Esophagus squamous epithelium (tissue), 5 donors: ENCODE results near the gene CD164L2. TPM values are rescaled to one million over a fixed set of nuclear protein-coding genes. Genes with fewer than 3 reads are reported as not detected.

Source experiments
- DNase-seq: peaks from one replicate; lab custom pipeline; 2025; lab: John Stamatoyannopoulos, UW
- H3K27ac ChIP-seq, 4 donors: fragments of 200-600 bp; sonication (generic); one replicate each; pipeline ENCODE4 v1.5.1; 2016 to 2019; ENCODE audit warnings: mild to moderate bottlenecking in 1 of 4
- H3K27me3 ChIP-seq, 4 donors: fragments of 200-600 bp; sonication (generic); 1 replicate in 3 of 4; 2 replicates in 1 of 4; pipeline versions ENCODE4 v1.5.1 to v1.6.0; 2017 to 2021; ENCODE audit warnings: antibody characterized with exemption in 1 of 4
- H3K36me3 ChIP-seq, 3 donors: fragments of 200-600 bp; sonication (generic); one replicate each; pipeline ENCODE4 v1.5.1; 2016 to 2019
- H3K4me1 ChIP-seq, 3 donors: fragments of 200-600 bp; sonication (generic); one replicate each; pipeline ENCODE4 v1.5.1; 2017 to 2019
- H3K4me3 ChIP-seq, 4 donors: fragments of 200-600 bp; sonication (generic); 1 replicate in 3 of 4; 2 replicates in 1 of 4; pipeline ENCODE4 v1.5.1; 2016 to 2019; ENCODE audit warnings: mild to moderate bottlenecking in 2 of 4, moderate library complexity in 1 of 4
- H3K9me3 ChIP-seq, 3 donors: fragments of 200-600 bp; sonication (generic); one replicate each; pipeline ENCODE4 v1.5.1; 2016 to 2019
- CTCF ChIP-seq, 6 experiments: fragments of 450-650 bp in 4 of 6; fragments of 200-600 bp in 2 of 6; sonication (generic) in 2 of 6; IDR thresholded peaks; one replicate each; pipeline ENCODE4 v1.5.1; 2016 to 2019; ENCODE audit warnings: antibody characterized with exemption in 6 of 6, mild to moderate bottlenecking in 4 of 6, moderate library complexity in 4 of 6
- POLR2A ChIP-seq, 4 donors: fragments of 450-650 bp; IDR thresholded peaks; one replicate each; pipeline ENCODE4 v1.6.1; 2017; ENCODE audit warnings: antibody characterized with exemption in 4 of 4, mild to moderate bottlenecking in 4 of 4, moderate library complexity in 3 of 4
- WGBS, 2 donors: methylation state at CpG; one replicate each; pipeline ENCODE4 v1.1.5; 2018; 5-methylcytosine and 5-hydroxymethylcytosine counted together
- intact Hi-C: fragments of 100-400 bp; cut with DNase I; formaldehyde crosslinking; loops from one replicate; pipeline ENCODE4 v1.15.0; 2022
- total RNA-seq, 4 donors: library from RNA; depleted of rRNA; stranded (reverse); fragments of >200 nt; gene quantifications; one replicate each; pipeline ENCODE4 v1.1.0, GENCODE V29; 2016
- donor health status: DM: yes; HTN: yes; CAD: no.

CD164L2 gene
- total RNA-seq, 4 donors from 2014 or later, result 4.8 to 15.4 (median 6.5) TPM

- Histone ChIP-seq H3K27ac (peak overlapping the region in 2 of 4 donors; percentile 67 to 81), H3K36me3 (peaks cover 69 to 100% (median 74%) of the 10 kb centered on the region in 3 donors), H3K9me3 (no peaks in the 10 kb centered on the region), H3K4me3 (no peak overlapping the region), H3K4me1 (peaks cover 15 to 54% (median 19%) of the 10 kb centered on the region in 3 donors), H3K27me3 (no peaks in the 10 kb centered on the region)
- WGBS, 2 donors, result 90 to 92% methylated on average over 6 to 11 of the region's 21 CpGs
- TF ChIP-seq CTCF (IDR thresholded peaks at IDR 0.05) (no peak), POLR2A (IDR thresholded peaks at IDR 0.05) (no peak)
- no peak for DNase-seq
- intact Hi-C loops, result loop anchor here (5.0 kb wide), 1 partner anchor 34 kb away; the partner anchor contains the start of gene GPR3
Measured at GRCh38 chr1:27358038-27358927, 24.9 kb downstream of the CD164L2 start.

GRCh38 chr1:27357281-27358037 is 25.7 kb downstream of the CD164L2 start:
- intact Hi-C loops, result loop anchor here (5.0 kb wide), 1 partner anchor 35 kb away; the partner anchor contains the start of gene GPR3
- 30% methylated on average over 2 of the region's 40 CpGs; no CpG with 5 or more reads in 1 of the 2 donors for WGBS, 2 donors
- peak; percentile 43 for DNase-seq
- Histone ChIP-seq H3K36me3 (peaks cover 65 to 100% (median 66%) of the 10 kb centered on the region in 3 donors), H3K9me3 (no peaks in the 10 kb centered on the region), H3K4me1 (peaks cover 15 to 54% (median 19%) of the 10 kb centered on the region in 3 donors), H3K27ac (peak overlapping the region; percentile 64 to 81 (median 70)), H3K27me3 (no peaks in the 10 kb centered on the region), H3K4me3 (peak overlapping the region in 3 of 4 donors; percentile 11 to 49 (median 29))
- TF ChIP-seq POLR2A (IDR thresholded peaks at IDR 0.05) (no peak), CTCF (IDR thresholded peaks at IDR 0.05) (peak; percentile 96 to 98 (median 98))

- no peaks in the 10 kb centered on the region for H3K9me3 ChIP-seq
- no peaks in the 10 kb centered on the region for H3K27me3 ChIP-seq
- WGBS, 2 donors, result 51% methylated on average over 9 of the region's 37 CpGs; no CpG with 5 or more reads in 1 of the 2 donors
- TF ChIP-seq CTCF (IDR thresholded peaks at IDR 0.05) (peak in 3 of 6 experiments; percentile 3 to 16 (median 3)), POLR2A (IDR thresholded peaks at IDR 0.05) (no peak)
- H3K4me1 ChIP-seq, result peaks cover 15 to 57% (median 19%) of the 10 kb centered on the region in 3 donors
- H3K4me3 ChIP-seq, result peak overlapping the region in 2 of 4 donors; percentile 29 to 49
- peak overlapping the region; percentile 64 to 81 (median 70) for H3K27ac ChIP-seq
- DNase-seq, result no peak
- intact Hi-C loops, result loop anchor here (5.0 kb wide), 1 partner anchor 36 kb away; the partner anchor contains the start of gene GPR3
- H3K36me3 ChIP-seq, result peaks cover 57 to 97% (median 59%) of the 10 kb centered on the region in 3 donors
Measured at GRCh38 chr1:27356619-27357280, 26.4 kb downstream of the CD164L2 start.

GRCh38 chr1:27356277-27356618 is 26.9 kb downstream of the CD164L2 start:
- peak overlapping the region; percentile 16 to 81 (median 66) for H3K27ac ChIP-seq
- H3K4me1 ChIP-seq, result peaks cover 17 to 62% (median 19%) of the 10 kb centered on the region in 3 donors
- intact Hi-C loops, result loop anchor here (5.0 kb wide), 1 partner anchor 36 kb away; the partner anchor contains the start of gene GPR3
- H3K36me3 ChIP-seq, result peaks cover 52 to 94% (median 54%) of the 10 kb centered on the region in 3 donors
- no peak for DNase-seq
- no peak for TF ChIP-seq CTCF (IDR thresholded peaks at IDR 0.05)
- WGBS, 2 donors, result 57% methylated on average over 8 of the region's 13 CpGs; no CpG with 5 or more reads in 1 of the 2 donors
- H3K9me3 ChIP-seq, result no peaks in the 10 kb centered on the region
- no peaks in the 10 kb centered on the region for H3K27me3 ChIP-seq
- peak overlapping the region in 1 of 4 donors; percentile 49 for H3K4me3 ChIP-seq
